ENCODE measurements around the gene PLXDC2. TPM values are rescaled to one million over a fixed set of nuclear protein-coding genes. Genes with fewer than 3 reads are reported as not detected.

The PLXDC2 gene
- total RNA-seq, 2 experiments from 2014 or later, result not detected

DNA sequence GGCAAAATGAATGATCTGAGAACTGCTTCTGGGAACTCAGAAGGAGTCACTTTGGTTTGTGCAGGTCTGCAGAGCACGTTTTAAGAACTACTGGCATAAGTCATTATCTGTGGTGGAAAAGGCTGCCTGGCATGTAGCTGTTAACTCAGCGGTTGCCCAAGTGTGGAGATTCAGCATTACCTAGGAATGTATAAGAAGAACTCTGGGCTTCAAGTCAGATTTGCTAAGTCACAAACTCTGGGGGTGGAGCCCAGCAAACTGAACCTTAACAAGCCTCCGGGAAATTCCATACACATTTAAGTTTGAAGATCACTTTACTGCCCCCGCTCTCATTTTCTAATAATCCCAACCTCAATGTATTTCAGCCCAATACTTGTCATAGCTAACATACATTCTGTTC, 31.1 kb downstream of the PLXDC2 start:
- CTCF ChIA-PET, result no interaction called here
- POLR2A ChIA-PET, result no interaction called here

DNA sequence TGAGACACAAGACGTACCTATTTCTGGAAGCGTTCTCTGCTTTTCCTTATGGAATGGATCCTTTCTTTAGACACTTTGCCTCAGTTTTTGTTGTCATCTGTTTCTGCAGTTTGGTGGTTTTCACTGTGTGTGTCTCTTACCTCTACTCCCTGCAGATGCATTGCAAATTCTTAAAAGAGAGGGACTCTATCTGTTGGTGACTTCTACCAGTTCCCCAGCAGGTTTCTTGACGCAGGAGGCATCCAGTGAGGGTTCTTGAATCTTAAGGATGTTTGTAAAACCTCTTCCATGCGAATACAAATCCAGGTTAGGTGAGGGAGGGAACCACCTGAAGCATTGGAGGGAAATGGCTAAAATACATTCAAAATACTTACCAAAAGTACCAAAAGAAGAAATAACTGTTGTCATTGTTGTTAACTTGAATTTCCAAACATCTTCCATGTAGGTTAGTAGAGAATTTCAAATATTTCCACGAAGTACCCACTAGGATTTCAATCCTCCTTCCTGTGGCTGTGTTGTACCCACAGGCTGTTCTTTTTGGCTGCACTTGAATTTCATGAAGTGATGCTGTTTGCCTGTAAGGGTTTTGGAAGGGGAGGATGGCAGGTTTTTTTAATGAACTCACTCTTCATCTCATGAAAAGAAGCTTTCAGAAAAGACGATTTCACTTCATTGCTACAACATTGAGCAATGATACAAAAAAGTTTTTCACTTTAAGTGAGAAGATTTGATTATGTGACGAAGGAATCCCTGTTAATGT, 32.2 kb downstream of the PLXDC2 start:
- POLR2A ChIA-PET, result no interaction called here
- CTCF ChIA-PET, result no interaction called here

DNA sequence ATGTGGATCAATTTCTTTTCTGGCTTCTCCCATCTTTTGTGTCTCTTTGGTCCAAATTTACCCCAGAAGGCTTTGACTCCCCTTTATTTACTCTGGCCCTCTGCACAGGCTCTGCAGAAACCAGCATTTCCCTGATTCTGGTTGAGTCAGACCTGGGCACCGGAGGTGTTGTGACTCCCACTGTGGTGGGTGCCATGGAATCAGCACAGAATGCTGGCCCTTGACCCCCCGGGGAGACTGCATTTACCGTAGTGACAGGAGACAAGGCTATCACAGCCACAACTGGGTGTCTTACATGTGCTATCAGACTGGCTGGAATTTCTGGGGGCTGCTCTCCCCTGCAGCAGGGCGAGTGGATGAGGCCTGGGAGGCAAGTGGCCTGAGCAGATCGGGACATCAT, 37.6 kb downstream of the PLXDC2 start:
- ChIA-PET POLR2A (no interaction called here), CTCF (no interaction called here)

DNA sequence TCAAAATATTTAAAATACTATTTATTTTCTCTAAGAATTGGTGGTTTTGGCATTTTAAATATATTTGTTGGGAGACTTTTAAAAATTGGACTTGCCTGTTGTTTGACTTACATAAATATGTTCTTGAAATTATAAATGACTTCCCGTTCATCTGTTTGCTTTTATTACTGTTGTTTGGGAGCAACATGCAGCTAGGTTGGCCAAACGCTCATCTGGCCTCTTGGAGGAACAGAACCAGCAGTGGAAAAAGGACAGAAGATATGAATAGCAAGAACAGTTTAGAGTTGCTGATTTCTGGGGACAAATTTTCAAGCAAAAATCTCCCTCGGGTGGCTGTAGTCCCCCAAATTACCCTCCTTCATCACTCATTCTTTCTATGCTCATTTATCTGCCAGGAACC, 41.6 kb downstream of the PLXDC2 start:
- CTCF ChIA-PET, result no interaction called here
- POLR2A ChIA-PET, result no interaction called here

DNA sequence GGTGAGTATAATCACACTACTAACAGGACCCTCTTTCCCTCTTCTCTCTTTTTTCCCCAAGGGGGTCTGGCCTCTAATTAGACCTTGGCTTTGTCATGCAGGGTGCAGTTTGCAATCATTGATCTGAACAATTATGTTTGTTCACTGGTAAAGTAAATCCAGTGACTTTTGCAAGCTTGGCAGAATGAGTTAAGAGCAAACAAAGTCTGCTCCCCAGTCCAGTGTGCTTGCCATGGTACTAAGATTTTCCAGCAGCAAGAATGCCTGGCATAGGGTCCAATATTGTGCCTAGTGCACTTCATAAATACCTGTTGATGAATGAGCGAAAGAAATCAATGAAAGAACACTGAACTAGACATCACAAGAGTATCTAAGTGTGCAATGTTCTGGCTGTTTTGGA, 43.9 kb downstream of the PLXDC2 start:
- CTCF ChIA-PET, result no interaction called here
- POLR2A ChIA-PET, result no interaction called here

DNA sequence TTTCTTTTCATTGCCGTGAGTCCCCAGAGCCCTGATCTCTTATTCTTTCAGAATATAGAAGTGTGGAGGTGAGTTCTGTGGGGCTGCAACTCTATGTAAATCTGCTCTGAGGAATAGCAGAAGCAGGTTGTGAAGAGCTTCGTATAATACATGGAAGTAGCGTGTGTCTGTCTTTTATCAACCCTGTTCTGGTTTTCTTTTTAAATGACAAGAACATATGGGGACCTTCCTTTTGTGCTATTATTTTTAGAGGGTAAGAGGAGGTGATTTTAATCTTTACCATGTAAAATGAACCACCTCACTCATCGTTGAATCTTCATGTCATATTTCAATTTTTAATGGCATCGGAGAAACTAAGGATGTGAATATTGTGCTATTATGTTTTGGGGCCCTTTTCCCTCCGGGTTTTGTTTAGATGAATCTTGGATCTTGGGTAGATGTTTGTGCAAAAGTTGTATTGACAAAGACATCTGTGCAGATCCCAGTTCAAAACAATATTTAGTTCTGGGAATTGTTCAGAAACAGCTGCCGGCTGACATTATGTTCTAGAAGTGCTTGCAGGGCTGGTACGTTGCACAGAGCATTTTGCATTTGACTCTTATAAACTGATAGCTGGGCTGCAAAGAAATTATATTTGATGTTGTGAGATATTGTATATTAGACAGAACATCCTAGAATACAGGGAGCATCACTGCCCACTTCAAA, 46.7 kb downstream of the PLXDC2 start:
- ChIA-PET POLR2A (no interaction called here), CTCF (no interaction called here)

DNA sequence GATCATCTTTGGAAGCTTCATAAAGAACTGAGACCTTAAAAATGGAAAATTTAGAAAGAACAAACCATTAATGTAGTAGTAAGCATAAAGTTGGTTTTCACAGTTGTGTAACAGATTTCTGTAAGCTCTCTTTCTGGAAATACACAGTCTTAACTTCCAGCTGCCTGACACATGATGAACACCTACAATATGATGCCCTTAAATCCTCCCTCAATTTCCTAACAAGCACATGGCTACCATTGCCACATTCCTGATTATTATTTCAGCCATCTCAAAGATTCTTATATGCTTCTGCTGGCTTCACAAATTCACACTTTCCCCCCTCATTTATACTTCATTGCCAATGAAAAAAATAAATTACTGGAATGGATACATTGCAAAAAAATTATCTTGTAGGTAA, 49.4 kb downstream of the PLXDC2 start:
- ChIA-PET POLR2A (no interaction called here), CTCF (no interaction called here)

DNA sequence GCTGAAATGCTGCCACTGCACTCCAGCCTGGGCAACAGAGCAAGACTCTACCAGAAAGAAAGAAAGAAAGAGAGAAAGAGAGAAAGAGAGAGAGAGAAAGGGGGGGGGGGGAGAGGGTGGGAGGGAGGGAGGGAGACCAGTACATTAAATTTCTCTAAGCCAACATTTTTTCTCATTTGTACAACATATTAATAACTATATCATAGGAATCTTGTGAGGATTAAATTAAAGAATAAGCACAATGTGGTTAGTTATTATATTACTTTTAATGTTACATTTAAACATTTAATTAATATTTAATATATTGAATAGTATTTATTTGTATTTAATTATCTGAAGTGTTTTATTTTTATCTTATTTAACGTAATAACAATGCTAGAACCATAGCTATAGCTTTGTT, 53.1 kb downstream of the PLXDC2 start:
- POLR2A ChIA-PET, result interaction anchor here (0.6 kb wide), 1 partner anchor 588 kb away, joined by 4 read pairs; no protein-coding TSS in a partner anchor
- CTCF ChIA-PET, result no interaction called here

DNA sequence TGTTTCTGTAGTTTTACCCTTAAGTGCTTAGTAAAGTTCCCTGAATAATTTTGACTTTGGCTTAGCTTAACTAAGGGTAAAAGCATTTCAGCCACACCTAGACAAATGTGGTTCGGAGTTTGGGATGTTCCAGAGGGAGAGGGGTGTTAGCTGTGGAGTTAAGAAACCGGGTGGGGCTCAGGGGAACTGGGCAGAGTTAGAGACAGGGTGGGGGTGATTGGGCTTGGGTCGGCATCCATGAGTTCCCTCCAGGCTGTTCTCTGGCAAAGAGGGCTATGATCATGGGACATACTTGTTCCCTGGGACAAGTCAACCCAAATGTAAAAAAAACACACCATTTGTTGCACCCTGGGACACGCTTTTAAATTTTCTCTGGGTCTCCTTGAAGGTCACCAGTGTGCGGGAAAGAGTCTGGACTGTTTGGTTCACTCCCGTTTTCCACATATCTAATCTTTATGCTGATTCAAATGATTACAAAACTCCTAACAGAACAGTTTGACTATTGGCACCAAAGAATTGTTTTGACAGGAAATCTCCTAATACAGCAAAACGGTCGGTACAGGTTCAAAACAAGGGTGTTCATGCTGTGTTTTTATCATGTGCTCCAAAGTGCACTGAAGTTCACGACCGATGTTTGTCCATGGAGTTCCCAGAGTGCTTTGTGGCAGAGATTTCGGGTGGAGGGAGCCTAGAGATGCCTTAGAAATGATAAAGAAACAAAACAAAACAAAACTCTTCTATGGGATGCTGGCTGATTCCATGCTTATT, 56.5 kb downstream of the PLXDC2 start:
- ChIA-PET CTCF (no interaction called here), POLR2A (no interaction called here)

DNA sequence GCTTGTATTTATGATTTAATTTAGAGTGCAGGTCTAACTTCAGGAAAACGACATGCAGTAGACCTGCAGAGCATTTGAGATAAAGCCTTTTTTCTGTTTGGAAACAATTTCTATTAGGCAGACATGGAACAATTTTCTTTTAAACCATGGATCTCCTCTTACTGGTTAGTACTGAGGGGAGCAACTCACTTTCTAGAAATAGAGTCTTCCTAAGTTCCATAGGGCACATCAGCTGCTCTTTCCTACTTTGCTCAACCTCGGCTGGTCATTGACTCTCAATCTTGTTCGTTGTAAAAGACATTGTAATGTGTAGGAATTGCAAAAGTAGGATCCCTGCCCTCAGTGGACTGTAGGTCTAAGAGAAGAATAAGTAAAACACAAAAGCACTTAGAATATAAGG, 58.0 kb downstream of the PLXDC2 start:
- ChIA-PET POLR2A (no interaction called here), CTCF (no interaction called here)

DNA sequence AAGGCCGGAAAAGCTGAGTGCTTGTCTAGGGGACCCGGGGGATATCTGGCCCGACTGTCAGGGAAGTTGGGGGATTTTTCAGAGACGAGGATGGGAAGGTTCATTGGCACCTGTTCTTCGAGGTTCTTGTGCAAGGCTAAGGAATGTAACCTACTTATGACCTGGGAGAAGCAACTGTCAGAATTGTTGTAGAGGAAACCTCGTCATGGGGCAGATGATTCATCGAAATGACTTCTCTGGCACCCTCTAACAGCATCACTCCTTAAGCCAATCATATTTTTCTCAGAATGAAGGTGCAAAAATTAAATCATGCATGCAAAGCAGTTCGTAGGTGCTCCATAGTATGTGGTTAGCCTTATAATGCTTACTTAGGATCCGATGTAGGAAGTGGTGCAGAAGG, 58.6 kb downstream of the PLXDC2 start:
- ChIA-PET CTCF (no interaction called here), POLR2A (no interaction called here)

DNA sequence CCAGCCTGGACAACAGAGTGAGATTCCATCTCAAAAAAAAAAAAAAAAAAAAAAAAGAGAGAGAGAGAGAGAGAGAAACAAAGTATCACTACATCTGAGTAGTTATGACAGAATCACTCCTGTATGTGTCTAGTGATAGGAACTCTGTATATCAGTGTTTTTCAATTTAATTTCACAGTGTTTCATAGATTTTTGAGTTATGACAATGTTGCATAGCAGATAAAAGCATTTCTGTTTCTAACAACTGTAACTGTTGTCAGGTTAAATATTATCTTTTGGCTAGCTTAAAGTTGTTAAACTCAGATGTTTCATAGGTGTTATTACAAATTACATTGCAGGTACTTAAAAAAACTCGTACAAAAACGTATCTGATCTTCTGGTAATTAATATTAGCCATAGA, 60.3 kb downstream of the PLXDC2 start:
- POLR2A ChIA-PET, result no interaction called here
- CTCF ChIA-PET, result no interaction called here

DNA sequence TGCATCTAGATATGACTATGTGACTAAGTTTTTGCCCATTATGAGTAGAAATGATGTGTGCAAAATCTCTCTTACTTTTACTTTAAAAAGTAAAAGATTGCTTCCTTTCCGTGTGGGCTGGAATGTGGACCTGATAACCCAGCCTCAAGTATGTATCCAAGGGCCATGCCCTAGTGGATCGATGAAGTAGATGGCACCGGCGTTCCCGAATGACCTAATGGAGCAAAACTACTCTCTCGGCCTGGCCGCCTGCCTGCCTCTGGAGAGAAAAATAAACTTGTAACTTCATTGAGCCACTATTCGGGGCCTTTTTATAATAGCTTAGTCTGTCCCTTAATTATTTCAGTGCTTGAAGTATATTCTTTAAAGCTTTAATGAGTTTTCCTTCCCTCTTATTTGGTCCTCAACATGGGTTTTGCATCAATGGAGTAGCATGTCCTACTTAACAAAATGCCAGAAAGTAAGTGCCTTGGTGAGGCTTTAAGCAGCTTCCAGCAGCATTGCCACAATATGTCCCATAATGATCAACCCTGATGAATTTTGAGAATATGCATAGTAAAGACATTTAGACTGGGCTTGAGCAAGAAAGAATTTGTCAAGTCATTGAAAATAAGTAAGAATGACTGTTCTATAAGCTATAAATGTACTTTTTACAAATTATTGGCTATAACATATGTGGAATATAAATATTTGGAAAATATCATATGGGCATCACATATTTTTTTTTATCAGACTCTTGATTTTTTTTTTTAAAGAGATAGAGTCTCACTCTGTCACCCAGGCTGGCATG, 61.4 kb downstream of the PLXDC2 start:
- POLR2A ChIA-PET, result no interaction called here

DNA sequence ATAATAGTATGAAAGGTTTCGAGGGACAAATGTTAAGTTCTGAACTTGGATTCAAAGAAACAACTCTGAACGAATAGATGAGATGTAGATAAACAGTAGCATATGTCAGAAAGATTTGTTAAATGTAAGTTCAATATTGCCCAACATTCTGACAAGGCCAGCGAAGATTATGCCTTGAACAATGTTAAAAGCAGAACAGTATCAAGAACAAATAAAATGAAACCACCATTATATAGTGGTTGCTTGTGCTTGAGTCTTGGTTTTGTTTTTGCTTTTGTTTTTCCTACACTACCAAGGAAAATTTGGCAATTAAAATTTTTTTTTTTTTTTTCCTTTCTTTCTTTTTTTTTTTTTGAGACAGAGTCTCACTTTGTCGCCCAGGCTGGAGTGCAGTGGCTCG, 66.4 kb downstream of the PLXDC2 start:
- ChIA-PET POLR2A (no interaction called here), CTCF (interaction anchor here (0.7 kb wide), 1 partner anchor 421 kb away, joined by 3 read pairs; no protein-coding TSS in a partner anchor)

More for the DNA sequence above, 61.4 kb downstream of the PLXDC2 start:
- CTCF ChIA-PET, result no interaction called here

DNA sequence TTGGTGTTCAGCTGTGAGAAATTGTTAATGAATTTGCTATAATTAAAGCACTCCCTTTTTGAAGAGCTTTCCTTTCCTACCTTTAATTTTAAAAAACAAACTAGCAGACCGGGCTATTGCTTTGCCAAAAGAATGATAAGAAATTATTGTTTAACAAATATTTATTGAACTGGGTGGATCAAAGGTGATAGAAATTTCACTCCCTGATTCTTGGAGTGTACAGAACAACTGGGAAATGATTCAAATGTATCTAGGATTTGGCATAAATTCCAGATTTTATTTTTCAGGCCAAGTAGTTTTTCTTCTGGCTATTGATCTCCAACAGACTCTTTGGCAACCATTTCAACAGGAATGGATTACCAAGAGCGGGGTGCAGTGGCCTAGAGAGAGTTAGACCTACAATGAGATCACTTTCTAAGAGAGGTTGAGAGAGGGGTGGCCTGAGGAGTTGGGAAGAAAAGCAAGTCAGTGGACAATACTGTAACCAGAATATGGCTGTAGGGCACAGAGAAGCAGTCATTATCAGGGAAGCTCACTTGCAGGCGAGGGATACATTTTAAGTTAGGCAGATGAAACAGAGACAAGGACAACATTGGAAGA, 71.9 kb downstream of the PLXDC2 start:
- POLR2A ChIA-PET, result no interaction called here
- CTCF ChIA-PET, result no interaction called here

DNA sequence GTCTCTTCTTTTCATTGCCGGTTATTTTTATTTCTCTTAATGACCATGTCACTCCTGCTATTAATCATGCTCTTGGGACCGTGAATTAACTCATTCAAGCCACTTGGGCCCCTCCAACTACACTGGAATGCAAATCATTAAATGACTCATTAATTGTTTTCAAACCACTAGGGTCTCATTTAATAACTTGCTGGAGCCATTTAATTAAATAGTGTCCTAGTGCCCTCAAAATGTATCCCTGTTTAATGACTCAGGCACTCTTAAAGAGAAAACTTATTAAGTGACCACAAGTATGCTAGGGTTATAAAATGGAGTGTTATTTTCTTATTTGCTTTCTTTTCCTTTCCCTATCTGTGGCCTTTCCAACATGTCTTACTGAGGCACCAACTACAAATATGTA, 73.0 kb downstream of the PLXDC2 start:
- POLR2A ChIA-PET, result no interaction called here
- CTCF ChIA-PET, result no interaction called here

DNA sequence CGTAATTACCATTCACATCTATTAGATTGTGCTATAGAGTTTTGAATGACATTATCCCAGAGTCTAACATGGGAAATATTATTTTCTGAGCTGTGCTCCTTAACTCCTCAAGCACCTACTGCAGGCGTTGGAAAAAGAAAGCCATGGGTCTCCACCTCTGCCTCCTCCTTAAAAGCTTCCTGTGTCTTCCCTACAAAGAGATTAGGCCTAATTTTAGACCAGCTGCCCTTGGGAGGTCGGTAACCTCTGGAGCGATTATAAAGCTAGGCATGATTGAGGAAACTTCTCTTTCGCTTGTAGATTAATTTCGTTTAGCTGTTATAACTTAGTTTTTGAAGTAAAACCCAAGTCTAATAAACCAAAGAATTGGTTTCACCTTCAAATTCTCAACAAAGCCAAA, 75.2 kb downstream of the PLXDC2 start:
- ChIA-PET CTCF (no interaction called here), POLR2A (no interaction called here)

DNA sequence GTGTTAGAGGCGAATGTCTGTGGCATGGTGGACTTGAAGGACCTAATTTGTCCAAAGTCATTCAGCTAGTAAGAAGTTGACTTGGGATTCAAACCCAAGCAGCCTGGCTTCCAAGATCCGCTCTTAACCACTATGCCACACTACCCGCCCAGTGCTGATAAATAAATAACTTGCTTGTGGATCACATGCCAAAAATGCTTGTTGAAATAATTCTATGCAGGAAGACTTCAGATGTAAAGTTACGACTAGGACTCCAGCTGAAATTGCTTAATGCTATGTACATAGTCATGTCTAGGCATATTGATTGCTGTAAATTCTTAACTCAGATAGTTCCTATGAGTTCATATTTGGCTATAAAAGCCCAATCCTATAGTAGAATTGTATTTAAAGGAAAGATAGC, 76.0 kb downstream of the PLXDC2 start:
- CTCF ChIA-PET, result no interaction called here
- POLR2A ChIA-PET, result no interaction called here

DNA sequence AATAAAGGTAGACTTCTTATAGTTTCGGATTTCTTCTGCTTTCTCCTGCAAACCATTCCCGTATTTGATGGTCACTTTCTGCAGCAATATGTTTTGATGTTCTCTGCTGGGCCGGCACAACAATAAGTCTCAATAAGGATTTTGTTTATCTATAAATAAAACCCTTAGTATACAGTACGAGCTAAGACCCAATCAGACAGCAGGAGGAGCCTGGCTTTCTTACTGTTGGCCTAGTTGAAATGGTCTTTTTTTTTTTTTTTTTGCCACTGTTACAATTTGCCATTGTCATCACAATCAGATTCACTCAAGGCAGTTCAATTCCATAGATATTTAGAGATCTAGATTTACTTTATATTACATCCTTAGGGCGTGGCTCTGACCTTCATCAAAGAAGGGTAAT, 76.4 kb downstream of the PLXDC2 start:
- POLR2A ChIA-PET, result no interaction called here
- CTCF ChIA-PET, result no interaction called here

DNA sequence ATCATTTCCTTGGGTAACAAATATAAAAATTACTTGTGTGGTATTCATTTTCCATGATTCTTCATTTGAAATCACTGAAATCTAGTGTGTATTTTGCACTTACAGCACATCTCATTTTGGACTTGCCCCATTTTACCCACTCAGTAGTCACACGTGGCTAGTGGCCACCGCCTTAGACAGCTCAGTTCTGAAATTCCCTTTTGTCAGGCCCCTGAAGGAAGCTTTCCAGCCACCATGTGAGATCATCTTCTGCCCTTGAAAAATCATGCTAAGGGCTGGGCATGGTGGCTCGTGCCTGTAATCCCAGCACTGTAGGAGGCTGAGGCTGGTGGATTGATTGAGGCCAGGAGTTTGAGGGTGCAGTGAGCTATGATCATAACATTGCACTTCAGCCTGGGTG, 79.3 kb downstream of the PLXDC2 start:
- POLR2A ChIA-PET, result no interaction called here
- CTCF ChIA-PET, result no interaction called here
